HL-60 (cell line): ENCODE results near the gene ADAP2.
A peak's percentile ranks its signal among the peaks of the same experiment; 100 is the strongest.
"Not testable (repeated sequence)": the region's sequence is repeated elsewhere in the genome, so short reads cannot be mapped to it uniquely, and the experiment has no call there.

Experiments used
- DNase-seq, 2 experiments: peaks; one replicate each; pipeline ENCODE4 v3.0.0-alpha.2; 2010 to 2020; ENCODE audit warnings: low read depth in 1 of 2, low spot score in 1 of 2
- H3K27ac ChIP-seq: fragments of 250-450 bp; sonication (Bioruptor Pico); replicated peaks from 2 replicates; pipeline ENCODE4 v1.5.1; 2020; ENCODE audit warnings: mild to moderate bottlenecking, moderate library complexity
- H3K27me3 ChIP-seq: fragments of 250-450 bp; sonication (Bioruptor Pico); 2 replicates; pipeline ENCODE4 v1.5.1; 2021; ENCODE audit warnings: mild to moderate bottlenecking, moderate library complexity; ENCODE audit not compliant: insufficient read depth, poor library complexity, severe bottlenecking
- H3K4me3 ChIP-seq: replicated peaks from 2 replicates; pipeline ENCODE4 v1.5.1; 2011; ENCODE audit warnings: mild to moderate bottlenecking, control low read depth, low read length; ENCODE audit not compliant: insufficient read depth
- CTCF ChIP-seq: IDR thresholded peaks from one replicate; pipeline ENCODE4 v1.5.1; 2011; ENCODE audit warnings: low read length, control low read depth, inconsistent platforms; ENCODE audit not compliant: insufficient read depth
- GABPA ChIP-seq: IDR thresholded peaks from 2 replicates; pipeline ENCODE4 v1.6.1; 2012; ENCODE audit warnings: low read depth
- POLR2AphosphoS5 ChIP-seq: IDR thresholded peaks from 2 replicates; pipeline ENCODE4 v1.6.1; 2012; ENCODE audit warnings: low read depth
- REST ChIP-seq: IDR thresholded peaks from 2 replicates; pipeline ENCODE4 v1.6.1; 2012; ENCODE audit warnings: low read depth; ENCODE audit not compliant: insufficient replicate concordance
- SPI1 ChIP-seq: IDR thresholded peaks from 2 replicates; pipeline ENCODE4 v1.6.1; 2012; ENCODE audit warnings: low read depth, mild to moderate bottlenecking, borderline replicate concordance

Gene ADAP2

GRCh38 chr17:30970831-30971567, 49.3 kb downstream of the ADAP2 start, which contains the start of gene RNF135:
TSS of gene RNF135 (plus strand) at chr17:30971039. CDS start at chr17:30971074, 35 bp downstream.
- TF ChIP-seq GABPA (no peak), SPI1 (peak; percentile 57; the same call in 1 of the 2 replicates), POLR2AphosphoS5 (peak; percentile 86)
- peak; percentile 73 to 85 for DNase-seq
- peak within 1 kb of the TSS; percentile 38 for H3K4me3 ChIP-seq
- no peaks in the 10 kb centered on the region for H3K27me3 ChIP-seq
- peak within 1 kb of the TSS; percentile 89 for H3K27ac ChIP-seq

- no peak for DNase-seq
- TF ChIP-seq REST, result no peak
- Histone ChIP-seq H3K27ac (no peak overlapping the region), H3K27me3 (no peaks in the 10 kb centered on the region), H3K4me3 (no peak overlapping the region)
Measured at GRCh38 chr17:30975042-30975820, 53.5 kb downstream of the ADAP2 start.

- H3K27me3 ChIP-seq, H3K4me3 ChIP-seq, H3K27ac ChIP-seq, DNase-seq: not testable (repeated sequence)
Measured at GRCh38 chr17:30979919-30980318, 58.2 kb downstream of the ADAP2 start.

GRCh38 chr17:30981531-30982519, 60.1 kb downstream of the ADAP2 start:
- no peak overlapping the region for H3K4me3 ChIP-seq
- no peaks in the 10 kb centered on the region for H3K27me3 ChIP-seq
- DNase-seq, result no peak
- H3K27ac ChIP-seq, result no peak overlapping the region
- no peak for TF ChIP-seq CTCF

- Histone ChIP-seq H3K27ac (no peak overlapping the region), H3K4me3 (no peak overlapping the region), H3K27me3 (no peaks in the 10 kb centered on the region)
- no peak for DNase-seq
- no peak for TF ChIP-seq POLR2AphosphoS5
- no peak for TF ChIP-seq SPI1
- TF ChIP-seq REST, result no peak
- TF ChIP-seq CTCF, result no peak
- no peak for TF ChIP-seq GABPA
Measured at GRCh38 chr17:30982855-30983254, 61.1 kb downstream of the ADAP2 start.
